Neural cell (in vitro differentiated cells): Measurements from ENCODE around the gene ANKRD42. TPM values are rescaled to one million over a fixed set of nuclear protein-coding genes. Genes with fewer than 3 reads are reported as not detected.
A peak's percentile ranks its signal among the peaks of the same experiment; 100 is the strongest.

Source experiments
- H2AFZ ChIP-seq: fragments of 200-600, 300-800 bp; sonication (generic), shearing (Covaris generic); 2 replicates; pipeline ENCODE4 v1.6.0; 2014; ENCODE audit warnings: low read depth, mild to moderate bottlenecking, antibody characterized with exemption, low read length, moderate library complexity
- H3F3A ChIP-seq: fragments of 200-600 bp; shearing (Covaris generic); 2 replicates; pipeline ENCODE4 v1.6.1; 2016; ENCODE audit warnings: mild to moderate bottlenecking, moderate library complexity, mixed read lengths, antibody characterized with exemption, low read length; ENCODE audit not compliant: insufficient read depth, poor library complexity, severe bottlenecking
- H3K27ac ChIP-seq: fragments of 200-600, 300-800 bp; sonication (generic), shearing (Covaris generic); 2 replicates; pipeline ENCODE4 v1.5.1; 2014; ENCODE audit warnings: mild to moderate bottlenecking, low read length, moderate library complexity
- H3K27me3 ChIP-seq: fragments of 300-800, 200-600 bp; sonication (generic), shearing (Covaris generic); 2 replicates; pipeline ENCODE4 v1.6.0; 2014; ENCODE audit warnings: mild to moderate bottlenecking, low read depth, low read length, moderate library complexity; ENCODE audit not compliant: insufficient read depth
- H3K36me3 ChIP-seq: fragments of 300-800, 200-600 bp; sonication (generic), shearing (Covaris generic); 2 replicates; pipeline ENCODE4 v1.5.1; 2014; ENCODE audit warnings: mild to moderate bottlenecking, antibody characterized with exemption, low read length, moderate library complexity; ENCODE audit not compliant: insufficient read depth
- H3K4me2 ChIP-seq: fragments of 300-800, 200-600 bp; sonication (generic), shearing (Covaris generic); 2 replicates; pipeline ENCODE4 v1.6.0; 2014; ENCODE audit warnings: mild to moderate bottlenecking, low read length
- H3K4me3 ChIP-seq: fragments of 300-800, 200-600 bp; sonication (generic), shearing (Covaris generic); 2 replicates; pipeline ENCODE4 v1.5.1; 2014; ENCODE audit warnings: mild to moderate bottlenecking, low read length, moderate library complexity
- H3K79me2 ChIP-seq: fragments of 200-600 bp; shearing (Covaris generic); replicated peaks from 2 replicates; pipeline ENCODE4 v1.6.0; 2014; ENCODE audit warnings: mild to moderate bottlenecking, low read length, moderate library complexity; ENCODE audit not compliant: insufficient read depth
- H3K9ac ChIP-seq: fragments of 300-800, 200-600 bp; sonication (generic), shearing (Covaris generic); 2 replicates; pipeline ENCODE4 v1.6.1; 2016; ENCODE audit warnings: mild to moderate bottlenecking, low read length, mixed read lengths
- H3K9me2 ChIP-seq: fragments of 200-600 bp; shearing (Covaris generic); 2 replicates; pipeline ENCODE4 v1.6.1; 2016; ENCODE audit warnings: mild to moderate bottlenecking, low read length, mixed read lengths; ENCODE audit not compliant: insufficient read depth
- H3K9me3 ChIP-seq: fragments of 200-600, 300-800 bp; sonication (generic), shearing (Covaris generic); 2 replicates; pipeline ENCODE4 v1.6.1; 2016; ENCODE audit warnings: mild to moderate bottlenecking, mixed run types, low read length, moderate library complexity, mixed read lengths
- H4K20me1 ChIP-seq: fragments of 200-600 bp; shearing (Covaris generic); 2 replicates; pipeline ENCODE4 v1.6.1; 2016; ENCODE audit warnings: mild to moderate bottlenecking, mixed run types; ENCODE audit not compliant: insufficient read depth
- EP300 ChIP-seq: fragments of 450-650 bp; conservative IDR thresholded peaks from 2 replicates; pipeline ENCODE4 v1.6.1; 2014; ENCODE audit warnings: antibody characterized with exemption, mild to moderate bottlenecking, moderate library complexity; ENCODE audit not compliant: poor library complexity, severe bottlenecking
- EZH2 ChIP-seq: fragments of 200-600, 300-800 bp; shearing (Covaris generic), sonication (generic); IDR thresholded peaks from 2 replicates; pipeline ENCODE4 v1.6.1; 2014; ENCODE audit warnings: antibody characterized with exemption, low read length, borderline replicate concordance, mild to moderate bottlenecking; ENCODE audit not compliant: insufficient read depth, poor library complexity, severe bottlenecking
- MXI1 ChIP-seq: fragments of 450-650 bp; conservative IDR thresholded peaks from 2 replicates; pipeline ENCODE4 v1.6.1; 2014; ENCODE audit warnings: antibody characterized with exemption, mild to moderate bottlenecking; ENCODE audit not compliant: poor library complexity, severe bottlenecking
- POLR2AphosphoS5 ChIP-seq: IDR thresholded peaks from 2 replicates; pipeline ENCODE4 v1.6.1; 2012
- RAD21 ChIP-seq: fragments of 450-650 bp; conservative IDR thresholded peaks from 2 replicates; pipeline ENCODE4 v1.6.1; 2014; ENCODE audit warnings: antibody characterized with exemption, mild to moderate bottlenecking, moderate library complexity
- SMC3 ChIP-seq: fragments of 450-650 bp; conservative IDR thresholded peaks from 2 replicates; pipeline ENCODE4 v1.6.1; 2014; ENCODE audit warnings: antibody characterized with exemption, mild to moderate bottlenecking, moderate library complexity; ENCODE audit not compliant: poor library complexity
- TAF1 ChIP-seq: IDR thresholded peaks from 2 replicates; pipeline ENCODE4 v1.6.1; 2012; ENCODE audit warnings: low read depth
- polyA plus RNA-seq: library from polyadenylated mRNA; depleted of rRNA; stranded (reverse); fragments of >200 nt; gene quantifications from 2 replicates; pipeline ENCODE4 v1.2.3, GENCODE V29; 2014
- TF ChIP-seq, protein P1 (sequence below): IDR thresholded peaks from 2 replicates; pipeline ENCODE4 v1.6.1; 2012; ENCODE audit warnings: borderline replicate concordance
- TF ChIP-seq, protein P2 (sequence below): fragments of 450-650 bp; IDR thresholded peaks from 2 replicates; pipeline ENCODE4 v1.5.1; 2014; ENCODE audit warnings: antibody characterized with exemption, mild to moderate bottlenecking, moderate library complexity; ENCODE audit not compliant: poor library complexity, severe bottlenecking

ANKRD42 gene
- polyA plus RNA-seq, 1 donor from 2014 or later = 16.1 TPM

DNA sequence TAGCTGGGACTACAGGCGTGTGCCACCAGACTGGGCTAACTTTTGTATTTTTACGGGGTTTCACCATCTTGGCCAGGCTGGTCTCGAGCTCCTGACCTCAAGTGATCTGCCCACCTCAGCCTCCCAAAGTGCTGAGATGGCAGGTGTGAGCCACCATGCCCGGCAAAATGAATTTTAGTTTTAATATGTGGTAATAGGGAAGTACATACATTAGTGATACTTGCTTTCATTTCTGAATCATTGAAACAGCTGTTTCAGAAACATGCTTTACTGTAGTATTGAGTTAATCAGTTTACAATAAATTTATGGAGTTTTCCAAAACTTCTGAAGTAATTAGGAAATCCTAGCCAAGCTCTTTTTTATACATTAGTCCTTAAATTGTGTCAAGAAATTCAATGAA is 21.0 kb upstream of the ANKRD42 start:
- TF ChIP-seq MXI1 (no peak), TAF1 (no peak), RAD21 (no peak), SMC3 (no peak), POLR2AphosphoS5 (no peak), EP300 (no peak), EZH2 (no peak)
- TF ChIP-seq, protein P1, sequence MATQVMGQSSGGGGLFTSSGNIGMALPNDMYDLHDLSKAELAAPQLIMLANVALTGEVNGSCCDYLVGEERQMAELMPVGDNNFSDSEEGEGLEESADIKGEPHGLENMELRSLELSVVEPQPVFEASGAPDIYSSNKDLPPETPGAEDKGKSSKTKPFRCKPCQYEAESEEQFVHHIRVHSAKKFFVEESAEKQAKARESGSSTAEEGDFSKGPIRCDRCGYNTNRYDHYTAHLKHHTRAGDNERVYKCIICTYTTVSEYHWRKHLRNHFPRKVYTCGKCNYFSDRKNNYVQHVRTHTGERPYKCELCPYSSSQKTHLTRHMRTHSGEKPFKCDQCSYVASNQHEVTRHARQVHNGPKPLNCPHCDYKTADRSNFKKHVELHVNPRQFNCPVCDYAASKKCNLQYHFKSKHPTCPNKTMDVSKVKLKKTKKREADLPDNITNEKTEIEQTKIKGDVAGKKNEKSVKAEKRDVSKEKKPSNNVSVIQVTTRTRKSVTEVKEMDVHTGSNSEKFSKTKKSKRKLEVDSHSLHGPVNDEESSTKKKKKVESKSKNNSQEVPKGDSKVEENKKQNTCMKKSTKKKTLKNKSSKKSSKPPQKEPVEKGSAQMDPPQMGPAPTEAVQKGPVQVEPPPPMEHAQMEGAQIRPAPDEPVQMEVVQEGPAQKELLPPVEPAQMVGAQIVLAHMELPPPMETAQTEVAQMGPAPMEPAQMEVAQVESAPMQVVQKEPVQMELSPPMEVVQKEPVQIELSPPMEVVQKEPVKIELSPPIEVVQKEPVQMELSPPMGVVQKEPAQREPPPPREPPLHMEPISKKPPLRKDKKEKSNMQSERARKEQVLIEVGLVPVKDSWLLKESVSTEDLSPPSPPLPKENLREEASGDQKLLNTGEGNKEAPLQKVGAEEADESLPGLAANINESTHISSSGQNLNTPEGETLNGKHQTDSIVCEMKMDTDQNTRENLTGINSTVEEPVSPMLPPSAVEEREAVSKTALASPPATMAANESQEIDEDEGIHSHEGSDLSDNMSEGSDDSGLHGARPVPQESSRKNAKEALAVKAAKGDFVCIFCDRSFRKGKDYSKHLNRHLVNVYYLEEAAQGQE = no peak
- TF ChIP-seq, protein P2, sequence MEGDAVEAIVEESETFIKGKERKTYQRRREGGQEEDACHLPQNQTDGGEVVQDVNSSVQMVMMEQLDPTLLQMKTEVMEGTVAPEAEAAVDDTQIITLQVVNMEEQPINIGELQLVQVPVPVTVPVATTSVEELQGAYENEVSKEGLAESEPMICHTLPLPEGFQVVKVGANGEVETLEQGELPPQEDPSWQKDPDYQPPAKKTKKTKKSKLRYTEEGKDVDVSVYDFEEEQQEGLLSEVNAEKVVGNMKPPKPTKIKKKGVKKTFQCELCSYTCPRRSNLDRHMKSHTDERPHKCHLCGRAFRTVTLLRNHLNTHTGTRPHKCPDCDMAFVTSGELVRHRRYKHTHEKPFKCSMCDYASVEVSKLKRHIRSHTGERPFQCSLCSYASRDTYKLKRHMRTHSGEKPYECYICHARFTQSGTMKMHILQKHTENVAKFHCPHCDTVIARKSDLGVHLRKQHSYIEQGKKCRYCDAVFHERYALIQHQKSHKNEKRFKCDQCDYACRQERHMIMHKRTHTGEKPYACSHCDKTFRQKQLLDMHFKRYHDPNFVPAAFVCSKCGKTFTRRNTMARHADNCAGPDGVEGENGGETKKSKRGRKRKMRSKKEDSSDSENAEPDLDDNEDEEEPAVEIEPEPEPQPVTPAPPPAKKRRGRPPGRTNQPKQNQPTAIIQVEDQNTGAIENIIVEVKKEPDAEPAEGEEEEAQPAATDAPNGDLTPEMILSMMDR = no peak
- Histone ChIP-seq H3K36me3 (peaks cover 22% of the 10 kb centered on the region), H3K9me2 (no peaks in the 10 kb centered on the region), H3F3A (no peaks in the 10 kb centered on the region), H3K9me3 (no peaks in the 10 kb centered on the region), H3K4me2 (no peak overlapping the region), H4K20me1 (peaks cover 4% of the 10 kb centered on the region), H3K4me3 (peak overlapping the region; percentile 57), H3K9ac (no peak overlapping the region), H3K79me2 (peaks cover 71% of the 10 kb centered on the region), H3K27ac (no peak overlapping the region), H3K27me3 (no peaks in the 10 kb centered on the region), H2AFZ (no peak overlapping the region)

DNA sequence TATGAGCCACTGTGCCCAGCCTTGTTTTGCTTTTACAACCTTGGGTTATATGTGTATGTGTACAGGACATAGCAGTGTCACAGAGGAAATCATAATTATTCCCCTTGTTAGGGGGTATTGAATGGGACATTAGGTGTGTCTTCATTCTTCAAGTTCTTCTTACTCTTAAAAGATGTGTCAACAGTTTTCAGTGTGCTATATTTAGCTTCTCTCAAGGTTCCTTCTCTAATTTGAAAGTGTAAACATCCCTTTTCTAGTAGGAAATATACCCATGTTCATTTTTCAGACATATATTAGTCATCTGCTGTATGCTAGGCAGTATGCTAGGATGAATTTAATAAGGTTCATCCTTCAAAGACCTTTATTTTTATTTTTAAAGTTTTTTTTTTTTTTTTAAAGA is 19.5 kb upstream of the ANKRD42 start:
- peaks cover 64% of the 10 kb centered on the region for H3K79me2 ChIP-seq
- peaks cover 4% of the 10 kb centered on the region for H4K20me1 ChIP-seq
- H3K4me2 ChIP-seq = no peak overlapping the region
- no peaks in the 10 kb centered on the region for H3K9me2 ChIP-seq
- no peaks in the 10 kb centered on the region for H3K9me3 ChIP-seq
- H3K36me3 ChIP-seq = peaks cover 7% of the 10 kb centered on the region
- H3K4me3 ChIP-seq = no peak overlapping the region
- no peak overlapping the region for H3K9ac ChIP-seq
- no peak overlapping the region for H2AFZ ChIP-seq
- TF ChIP-seq SMC3 = no peak
- TF ChIP-seq MXI1 = no peak
- TF ChIP-seq, protein P2 = no peak
- no peak for TF ChIP-seq TAF1
- TF ChIP-seq RAD21 = no peak
- TF ChIP-seq, protein P1 = no peak
- TF ChIP-seq EZH2 = no peak
- TF ChIP-seq EP300 = no peak
- no peak for TF ChIP-seq POLR2AphosphoS5
- H3K27me3 ChIP-seq = no peaks in the 10 kb centered on the region
- no peaks in the 10 kb centered on the region for H3F3A ChIP-seq
- no peak overlapping the region for H3K27ac ChIP-seq
